Testis (tissue), 3 donors: ENCODE results near the gene ANKRD33. TPM values are rescaled to one million over a fixed set of nuclear protein-coding genes. Genes with fewer than 3 reads are reported as not detected.

ENCODE experiments used
- DNase-seq: peaks from one replicate; pipeline ENCODE4 v3.0.0-alpha.2; 2019
- H3K27ac ChIP-seq, 2 donors: fragments of 200-600 bp; sonication (generic); one replicate each; pipeline ENCODE4 v1.5.1; 2019
- H3K27me3 ChIP-seq: fragments of 200-600 bp; sonication (generic); one replicate; pipeline ENCODE4 v1.5.1; 2019
- H3K36me3 ChIP-seq: fragments of 200-600 bp; sonication (generic); one replicate; pipeline ENCODE4 v1.5.1; 2017; ENCODE audit warnings: low read depth; ENCODE audit errors: missing control alignments
- H3K4me1 ChIP-seq: fragments of 200-600 bp; sonication (generic); one replicate; pipeline ENCODE4 v1.5.1; 2019
- H3K4me3 ChIP-seq, 2 donors: fragments of 200-600 bp; sonication (generic); one replicate each; pipeline ENCODE4 v1.5.1; 2017 to 2019
- H3K9me3 ChIP-seq: fragments of 200-600 bp; sonication (generic); one replicate; pipeline ENCODE4 v1.5.1; 2017
- CTCF ChIP-seq, 3 experiments: fragments of 450-650 bp in 2 of 3; fragments of 200-600 bp in 1 of 3; sonication (generic) in 1 of 3; IDR thresholded peaks; one replicate each; pipeline ENCODE4 v1.5.1; 2016 to 2019; ENCODE audit warnings: antibody characterized with exemption in 3 of 3, mild to moderate bottlenecking in 2 of 3, moderate library complexity in 1 of 3
- POLR2A ChIP-seq: fragments of 450-650 bp; IDR thresholded peaks from one replicate; pipeline ENCODE4 v1.6.1; 2017; ENCODE audit warnings: antibody characterized with exemption, mild to moderate bottlenecking, moderate library complexity
- WGBS, 2 donors: methylation state at CpG; one replicate each; pipeline ENCODE4 v1.1.5; 2018; 5-methylcytosine and 5-hydroxymethylcytosine counted together
- intact Hi-C: fragments of 100-400 bp; cut with DNase I; formaldehyde crosslinking; loops from one replicate; pipeline ENCODE4 v1.15.1; 2023; ENCODE audit warnings: low total_unique reads
- polyA plus RNA-seq: library from polyadenylated mRNA; stranded (reverse); fragments of 350-450 nt; fragmentation: Illumina TruSeq; extraction: RNeasy Lipid Tissue Mini Kit (QIAGEN cat#74804); gene quantifications from one replicate; pipeline ENCODE4 v1.2.3, GENCODE V29; 2014; ENCODE audit warnings: low read depth, low replicate concordance; ENCODE audit not compliant: insufficient read depth
- total RNA-seq, 2 donors: library from RNA; depleted of rRNA; stranded (reverse); fragments of >200 nt; gene quantifications; one replicate each; pipeline ENCODE4 v1.2.3, GENCODE V29; 2016

Gene ANKRD33
- total and polyA plus RNA-seq, 3 donors from 2014 or later: 0.25 to 0.68 TPM; not detected in 1

GRCh38 chr12:51850965-51851299 is 37.0 kb upstream of the ANKRD33 start:
- Histone ChIP-seq H3K4me1 (peaks cover 28% of the 10 kb centered on the region), H3K4me3 (no peak overlapping the region), H3K27me3 (no peaks in the 10 kb centered on the region), H3K9me3 (no peaks in the 10 kb centered on the region), H3K36me3 (no peaks in the 10 kb centered on the region), H3K27ac (no peak overlapping the region)
- TF ChIP-seq POLR2A: no peak
- TF ChIP-seq CTCF (IDR thresholded peaks at IDR 0.05): no peak
- intact Hi-C loops: no loop called here
- WGBS, 2 donors: 90 to 100% methylated on average over 3 to 4 of the region's 4 CpGs
- DNase-seq: no peak

- Histone ChIP-seq H3K9me3 (no peaks in the 10 kb centered on the region), H3K4me1 (peaks cover 25% of the 10 kb centered on the region), H3K27me3 (no peaks in the 10 kb centered on the region), H3K27ac (no peak overlapping the region), H3K4me3 (no peak overlapping the region), H3K36me3 (no peaks in the 10 kb centered on the region)
- no peak for TF ChIP-seq CTCF (IDR thresholded peaks at IDR 0.05)
- TF ChIP-seq POLR2A: no peak
- WGBS, 2 donors: 60 to 64% methylated on average over 7 to 8 of the region's 8 CpGs
- DNase-seq: no peak
- intact Hi-C loops: no loop called here
Measured at GRCh38 chr12:51851413-51852124, 36.3 kb upstream of the ANKRD33 start.

GRCh38 chr12:51852404-51853137 is 35.3 kb upstream of the ANKRD33 start:
- H3K36me3 ChIP-seq: no peaks in the 10 kb centered on the region
- peaks cover 18% of the 10 kb centered on the region for H3K4me1 ChIP-seq
- intact Hi-C loops: no loop called here
- no peaks in the 10 kb centered on the region for H3K27me3 ChIP-seq
- no peak for DNase-seq
- no peak overlapping the region for H3K4me3 ChIP-seq
- WGBS, 2 donors: 83 to 94% methylated on average over 5 of the region's 5 CpGs
- TF ChIP-seq CTCF (IDR thresholded peaks at IDR 0.05) (no peak), POLR2A (no peak)
- no peaks in the 10 kb centered on the region for H3K9me3 ChIP-seq
- no peak overlapping the region for H3K27ac ChIP-seq

GRCh38 chr12:51855586-51856428 is 32.1 kb upstream of the ANKRD33 start:
- peaks cover 3% of the 10 kb centered on the region for H3K4me1 ChIP-seq
- no peaks in the 10 kb centered on the region for H3K27me3 ChIP-seq
- WGBS, 2 donors: 12 to 19% methylated on average over 15 to 21 of the region's 21 CpGs
- H3K4me3 ChIP-seq: no peak overlapping the region
- H3K9me3 ChIP-seq: no peaks in the 10 kb centered on the region
- H3K36me3 ChIP-seq: no peaks in the 10 kb centered on the region
- TF ChIP-seq CTCF (IDR thresholded peaks at IDR 0.05) (no peak), POLR2A (no peak)
- H3K27ac ChIP-seq: no peak overlapping the region
- intact Hi-C loops: no loop called here
- peak; percentile 48 for DNase-seq
